GM12878 (cell line): ENCODE data around the gene NKRF.

Source experiments
- ASH2L ChIP-seq: fragments of 300-600, 200-600 bp; sonication (generic); IDR thresholded peaks from 2 replicates; pipeline ENCODE4 v1.6.1; 2017; ENCODE audit warnings: low read depth, mild to moderate bottlenecking, borderline replicate concordance
- ATF3 ChIP-seq: IDR thresholded peaks from 2 replicates; pipeline ENCODE4 v1.6.1; 2011; ENCODE audit warnings: low read depth, mild to moderate bottlenecking, low read length, moderate library complexity, borderline replicate concordance; ENCODE audit errors: extremely low read depth
- CTCF ChIP-seq, 3 experiments: IDR thresholded peaks in 2 of 3; conservative IDR thresholded peaks in 1 of 3; 2 replicates each; pipeline ENCODE4 v1.5.1; 2011; ENCODE audit warnings: low read depth in 3 of 3, low read length in 3 of 3, mild to moderate bottlenecking in 3 of 3, control low read depth in 2 of 3, moderate library complexity in 2 of 3, inconsistent platforms in 1 of 3, mixed read lengths in 1 of 3; ENCODE audit not compliant: control insufficient read depth in 2 of 3, insufficient read depth in 1 of 3; ENCODE audit errors: extremely low read depth in 1 of 3
- EGR1 ChIP-seq, 2 experiments: IDR thresholded peaks; 1 replicate in 1 of 2; 2 replicates in 1 of 2; pipeline ENCODE4 v1.6.1; 2011 to 2012; ENCODE audit warnings: low read depth in 2 of 2, low read length in 2 of 2, borderline replicate concordance in 1 of 2, mild to moderate bottlenecking in 1 of 2, moderate library complexity in 1 of 2
- EP300 ChIP-seq, 2 experiments: fragments of 150-350 bp in 1 of 2; IDR thresholded peaks; 2 replicates each; pipeline ENCODE4 v1.6.1; 2011 to 2012; ENCODE audit warnings: low read depth in 2 of 2, low read length in 2 of 2, borderline replicate concordance in 1 of 2, improper control_type of control experiment in 1 of 2, inconsistent platforms in 1 of 2; ENCODE audit not compliant: control insufficient read depth in 1 of 2
- EZH2 ChIP-seq: IDR thresholded peaks from 2 replicates; pipeline ENCODE4 v1.6.1; 2012; ENCODE audit warnings: low read depth, mild to moderate bottlenecking, control low read depth, inconsistent platforms, low read length, borderline replicate concordance; ENCODE audit not compliant: control insufficient read depth
- NFYB ChIP-seq: IDR thresholded peaks from 2 replicates; pipeline ENCODE4 v1.6.1; 2011; ENCODE audit warnings: low read depth, mild to moderate bottlenecking, low read length, improper control_type of control experiment, moderate library complexity; ENCODE audit not compliant: insufficient read depth
- NRF1 ChIP-seq: conservative IDR thresholded peaks from 2 replicates; pipeline ENCODE4 v1.6.1; 2011; ENCODE audit warnings: mild to moderate bottlenecking, low read depth, low read length, improper control_type of control experiment

- TF ChIP-seq EP300 (IDR thresholded peaks at IDR 0.05; ENCODE audit: borderline replicate concordance in 1 of 2, control insufficient read depth in 1 of 2, low read depth in 2 of 2, low read length in 2 of 2) (no peak), CTCF (IDR thresholded peaks at IDR 0.05 in 2 of 3, conservative IDR thresholded peaks at IDR 0.05 in 1 of 3; ENCODE audit: control insufficient read depth in 2 of 3, extremely low read depth in 1 of 3, insufficient read depth in 1 of 3, low read depth in 3 of 3, low read length in 3 of 3) (no peak), ASH2L (no peak), EZH2 (no peak), NFYB (no peak), ATF3 (no peak), EGR1 (IDR thresholded peaks at IDR 0.05; ENCODE audit: borderline replicate concordance in 1 of 2, low read depth in 2 of 2, low read length in 2 of 2) (no peak), NRF1 (no peak)
These were observed 47.9 kb upstream of the NKRF start for GRCh38 chrX:119654112-119654531.
